Brain microvascular endothelial cell (primary cell): ENCODE results near the gene NTMT1.

Experiments
- DNase-seq: peaks from one replicate; pipeline ENCODE4 v3.0.0-alpha.2; 2020
- H3K27ac ChIP-seq: fragments of 250-450 bp; sonication (Bioruptor Pico); 2 replicates; pipeline ENCODE4 v1.5.1; 2020; ENCODE audit warnings: mild to moderate bottlenecking, moderate library complexity
- H3K27me3 ChIP-seq: fragments of 250-450 bp; sonication (Bioruptor Pico); replicated peaks from 2 replicates; pipeline ENCODE4 v1.5.1; 2020; ENCODE audit warnings: mild to moderate bottlenecking
- H3K36me3 ChIP-seq: fragments of 250-450 bp; sonication (Bioruptor Pico); replicated peaks from 2 replicates; pipeline ENCODE4 v1.5.1; 2020; ENCODE audit warnings: mild to moderate bottlenecking
- H3K4me3 ChIP-seq: 2 replicates; pipeline ENCODE4 v1.5.1; 2011; ENCODE audit warnings: low read depth, mild to moderate bottlenecking, control low read depth, low read length, moderate library complexity
- CTCF ChIP-seq: IDR thresholded peaks from 2 replicates; pipeline ENCODE4 v1.5.1; 2011; ENCODE audit warnings: low read depth, mild to moderate bottlenecking, moderate library complexity, low read length, control low read depth, inconsistent platforms; ENCODE audit errors: missing control alignments
- in situ Hi-C: cut with HindIII; loops from 2 replicates; pipeline ENCODE4 v1.10.0; 2017; ENCODE audit warnings: low sequenced_read_pairs, low pct_ligation_motif_present

Gene NTMT1

DNA sequence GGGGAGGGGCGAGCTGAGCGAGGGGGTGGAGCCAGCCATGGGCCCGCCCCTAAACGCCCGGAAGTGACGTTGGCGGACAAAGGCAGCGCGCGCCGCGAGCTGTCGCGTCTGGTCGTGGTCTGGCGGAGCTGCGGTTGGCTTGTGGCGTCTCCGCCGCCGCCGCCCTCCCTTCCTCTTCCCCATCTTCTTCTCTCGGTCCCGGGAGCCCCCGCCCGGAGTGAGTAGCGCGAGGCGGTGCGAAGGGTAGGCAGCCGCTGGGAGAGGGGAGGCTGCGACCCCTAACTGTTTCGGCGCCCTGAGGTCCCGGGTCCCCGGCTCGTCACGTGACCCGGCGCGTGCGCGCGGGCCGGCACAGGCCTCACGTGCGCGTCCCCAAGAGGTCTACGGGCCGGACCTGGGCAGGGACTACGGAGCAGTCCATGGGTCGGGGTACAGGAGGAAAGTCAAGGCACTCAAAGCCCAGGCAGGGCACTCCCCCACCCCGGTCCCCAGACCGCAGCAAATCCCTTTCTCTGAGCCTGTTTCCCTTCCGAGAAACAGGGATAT is at the start of gene NTMT1:
Gene NTMT1, plus strand, starts transcription at position 85 of the 546 bp plus-strand sequence. CDS start 6,541 bp downstream, outside the sequence.
- Histone ChIP-seq H3K36me3 (peaks cover 2% of the 10 kb centered on the region), H3K27me3 (no peaks in the 10 kb centered on the region), H3K27ac (peak within 1 kb of the TSS; percentile 93), H3K4me3 (peak within 1 kb of the TSS; percentile 85)
- in situ Hi-C loops = loop anchor here (10.0 kb wide), 1 partner anchor 491 kb away; no protein-coding TSS in a partner anchor
- DNase-seq = peak; percentile 73
- TF ChIP-seq CTCF = no peak

DNA sequence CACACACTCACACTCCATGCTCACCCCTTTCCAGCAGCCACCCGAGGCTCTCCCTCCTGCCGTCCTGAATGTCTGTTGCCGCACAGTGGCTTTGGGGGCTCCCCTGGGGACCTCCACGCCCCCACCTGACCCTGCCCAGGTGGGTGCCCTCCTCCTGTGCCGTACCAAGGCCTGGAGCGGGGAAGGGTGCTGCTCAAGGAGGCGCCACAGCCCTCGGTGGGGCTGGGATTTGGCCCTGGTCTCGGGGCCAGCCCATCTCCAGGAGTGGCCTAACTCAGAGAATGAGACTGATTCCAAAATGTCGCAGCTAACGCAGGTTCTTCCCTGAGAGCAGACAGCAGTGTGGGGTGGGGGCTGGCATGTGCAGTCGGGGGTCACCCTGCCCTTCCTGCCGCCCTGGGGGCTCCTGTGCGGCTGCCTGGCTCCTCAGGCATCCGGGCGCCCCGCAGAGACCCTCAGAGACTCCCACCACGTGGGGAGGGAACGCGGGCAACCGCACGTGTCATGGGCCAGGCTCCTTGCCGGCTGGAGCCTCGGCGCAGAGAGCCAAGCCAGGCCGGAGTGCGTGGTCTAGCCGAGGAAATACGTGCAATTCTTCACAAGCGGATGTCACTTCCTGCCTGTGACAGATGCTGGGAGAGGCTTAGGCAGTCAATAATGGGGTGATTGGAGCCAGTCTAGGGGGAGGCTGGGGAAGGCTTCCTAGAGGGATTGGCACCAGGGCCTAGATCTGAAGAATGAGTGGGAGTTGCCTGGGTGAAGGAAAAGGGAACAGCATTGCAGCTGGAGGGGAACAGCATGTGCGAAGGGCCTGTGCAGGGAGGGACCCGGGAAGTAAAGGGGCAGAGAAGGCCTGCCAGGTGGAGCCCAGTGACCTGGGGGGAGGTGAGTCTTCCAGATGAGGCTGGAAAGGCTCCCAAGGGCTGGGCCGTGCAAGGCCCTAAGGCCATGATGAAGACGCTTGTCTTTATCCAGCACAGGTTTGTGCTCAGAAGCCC is 49.1 kb upstream of the NTMT1 start:
- Histone ChIP-seq H3K36me3 (no peaks in the 10 kb centered on the region), H3K27ac (peak overlapping the region; percentile 72), H3K4me3 (no peak overlapping the region), H3K27me3 (no peaks in the 10 kb centered on the region)
- in situ Hi-C loops = no loop called here
- TF ChIP-seq CTCF = no peak
- DNase-seq = peak; percentile 83

GRCh38 chr9:129579294-129579693 is 46.7 kb upstream of the NTMT1 start:
- no peak for TF ChIP-seq CTCF
- in situ Hi-C loops = no loop called here
- no peak for DNase-seq
- Histone ChIP-seq H3K27ac (no peak overlapping the region), H3K36me3 (no peaks in the 10 kb centered on the region), H3K27me3 (no peaks in the 10 kb centered on the region), H3K4me3 (no peak overlapping the region)

- no peaks in the 10 kb centered on the region for H3K36me3 ChIP-seq
- TF ChIP-seq CTCF = no peak
- in situ Hi-C loops = no loop called here
- no peaks in the 10 kb centered on the region for H3K27me3 ChIP-seq
- no peak for DNase-seq
- no peak overlapping the region for H3K27ac ChIP-seq
- no peak overlapping the region for H3K4me3 ChIP-seq
Measured at GRCh38 chr9:129580211-129580915, 45.6 kb upstream of the NTMT1 start.

DNA sequence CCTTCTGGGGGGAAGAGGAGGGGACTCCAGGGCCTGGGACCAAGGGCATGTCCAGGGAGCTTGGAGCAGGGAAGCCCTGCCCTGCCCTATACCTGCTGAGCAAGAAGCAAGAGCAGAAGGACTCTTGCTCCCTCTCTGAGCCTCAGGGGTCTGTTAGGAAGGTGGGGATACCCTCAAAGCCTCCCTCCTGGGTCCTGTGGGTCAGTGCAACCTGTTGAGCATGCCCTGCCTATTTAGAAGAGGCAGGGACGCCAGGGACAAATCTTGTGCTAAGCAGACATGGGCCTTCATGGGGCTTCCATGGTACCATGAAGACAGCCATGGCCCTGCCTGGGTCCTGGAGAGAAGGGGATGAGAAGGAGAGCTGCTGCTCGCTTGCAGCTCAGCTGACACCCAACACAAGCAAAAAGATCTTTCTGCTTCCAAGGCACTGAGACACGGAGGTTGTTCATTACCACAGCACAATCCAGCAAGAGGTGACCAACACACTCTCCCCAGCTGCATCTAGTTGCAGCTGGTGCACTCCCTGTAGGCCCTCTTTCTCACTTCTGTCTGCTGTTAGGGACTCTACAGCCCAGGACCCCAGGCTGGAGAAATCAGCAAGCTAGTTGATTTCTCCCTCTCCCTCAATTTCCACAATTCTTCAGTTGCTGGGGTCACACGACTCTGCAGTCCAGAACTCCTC is 44.3 kb upstream of the NTMT1 start:
- H3K4me3 ChIP-seq = no peak overlapping the region
- H3K27me3 ChIP-seq = no peaks in the 10 kb centered on the region
- no peaks in the 10 kb centered on the region for H3K36me3 ChIP-seq
- TF ChIP-seq CTCF = no peak
- DNase-seq = no peak
- in situ Hi-C loops = no loop called here
- H3K27ac ChIP-seq = no peak overlapping the region
